Measurements from ENCODE around the gene TMEM45A. TPM values are rescaled to one million over a fixed set of nuclear protein-coding genes. Genes with fewer than 3 reads are reported as not detected.
"Not testable (repeated sequence)": the region's sequence is repeated elsewhere in the genome, so short reads cannot be mapped to it uniquely, and the experiment has no call there.

TMEM45A gene, protein sequence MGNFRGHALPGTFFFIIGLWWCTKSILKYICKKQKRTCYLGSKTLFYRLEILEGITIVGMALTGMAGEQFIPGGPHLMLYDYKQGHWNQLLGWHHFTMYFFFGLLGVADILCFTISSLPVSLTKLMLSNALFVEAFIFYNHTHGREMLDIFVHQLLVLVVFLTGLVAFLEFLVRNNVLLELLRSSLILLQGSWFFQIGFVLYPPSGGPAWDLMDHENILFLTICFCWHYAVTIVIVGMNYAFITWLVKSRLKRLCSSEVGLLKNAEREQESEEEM
- total RNA-seq, result 0.26 TPM in 1 of 2 replicates, not detected in the other

- H3K27me3 Mint-ChIP-seq, result peaks cover 29% of the 10 kb centered on the region
- peak within 1 kb of the TSS; percentile 89 for H3K4me3 Mint-ChIP-seq
- H3K9me3 Mint-ChIP-seq, result no peaks in the 10 kb centered on the region
- peak; percentile 93 for DNase-seq
- H3K4me1 Mint-ChIP-seq, result peaks cover 7% of the 10 kb centered on the region
- no peaks in the 10 kb centered on the region for H3K36me3 Mint-ChIP-seq (ENCODE audit: low read depth)
- peak within 1 kb of the TSS; percentile 31 for H3K27ac Mint-ChIP-seq
- intact Hi-C loops (cut with micrococcal nuclease), result loop anchor here (1.0 kb wide), 1 partner anchor 91 kb away; the partner anchor contains the start of genes LNP1 and TOMM70
These were observed at the start of gene TMEM45A for GRCh38 chr3:100492059-100493006. Gene TMEM45A (plus strand): TSS chr3:100492619. CDS start chr3:100555212, 62,593 bp downstream.

GRCh38 chr3:100443690-100444089 lies 48.7 kb upstream of the TMEM45A start:
- peaks cover 7% of the 10 kb centered on the region for H3K4me1 Mint-ChIP-seq
- H3K36me3 Mint-ChIP-seq (ENCODE audit: low read depth), result peaks cover 1% of the 10 kb centered on the region
- H3K27me3 Mint-ChIP-seq, result peaks cover 1% of the 10 kb centered on the region
- H3K27ac Mint-ChIP-seq, result no peak overlapping the region
- peaks cover 10% of the 10 kb centered on the region for H3K9me3 Mint-ChIP-seq
- DNase-seq, result no peak
- no peak overlapping the region for H3K4me3 Mint-ChIP-seq
- intact Hi-C loops (cut with micrococcal nuclease), result no loop called here

DNA sequence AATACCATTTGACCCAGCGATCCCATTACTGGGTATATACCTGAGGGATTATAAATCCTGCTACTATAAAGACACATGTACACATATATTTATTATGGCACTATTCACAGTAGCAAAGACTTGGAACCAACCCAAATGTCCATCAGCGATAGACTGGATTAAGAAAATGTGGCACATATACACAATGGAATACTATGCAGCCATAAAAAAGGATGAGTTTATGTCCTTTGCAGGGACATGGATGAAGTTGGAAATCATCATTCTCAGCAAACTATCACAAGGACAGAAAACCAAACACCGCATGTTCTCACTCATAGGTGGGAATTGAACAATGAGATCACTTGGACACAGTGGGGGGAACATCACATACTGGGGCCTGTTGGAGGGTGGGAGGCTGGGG lies 45.4 kb upstream of the TMEM45A start:
- H3K36me3 Mint-ChIP-seq (ENCODE audit: low read depth); H3K27me3 Mint-ChIP-seq; H3K4me3 Mint-ChIP-seq; intact Hi-C loops (cut with micrococcal nuclease); H3K4me1 Mint-ChIP-seq; DNase-seq; H3K27ac Mint-ChIP-seq: not testable (repeated sequence)
- peaks cover 10% of the 10 kb centered on the region for H3K9me3 Mint-ChIP-seq

GRCh38 chr3:100448079-100448478 lies 44.3 kb upstream of the TMEM45A start:
- peaks cover 1% of the 10 kb centered on the region for H3K36me3 Mint-ChIP-seq (ENCODE audit: low read depth)
- no peak overlapping the region for H3K4me3 Mint-ChIP-seq
- no peak overlapping the region for H3K27ac Mint-ChIP-seq
- no peak for DNase-seq
- peaks cover 10% of the 10 kb centered on the region for H3K9me3 Mint-ChIP-seq
- peaks cover 1% of the 10 kb centered on the region for H3K27me3 Mint-ChIP-seq
- H3K4me1 Mint-ChIP-seq, result no peaks in the 10 kb centered on the region
- intact Hi-C loops (cut with micrococcal nuclease), result no loop called here

DNA sequence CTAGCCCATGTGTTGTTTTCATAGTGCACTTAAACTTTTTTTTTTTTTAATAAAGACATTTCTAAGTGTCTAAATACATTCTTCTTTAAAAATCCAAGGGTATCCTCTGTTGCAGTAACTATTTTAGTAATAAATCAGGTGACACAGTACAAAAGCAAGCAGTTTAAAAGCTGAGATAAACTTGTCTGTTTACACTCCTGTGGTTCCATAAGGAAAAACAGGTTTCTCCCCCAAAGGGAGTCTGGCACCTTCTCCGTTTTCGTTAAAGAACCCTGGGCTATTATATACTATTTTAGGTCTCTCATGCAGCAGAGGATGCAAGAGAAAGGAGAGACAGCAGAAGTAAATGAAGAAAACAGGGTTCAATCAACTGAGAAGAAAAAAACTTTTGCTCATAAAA lies 43.2 kb upstream of the TMEM45A start:
- Mint-ChIP-seq H3K4me1 (no peaks in the 10 kb centered on the region), H3K27ac (no peak overlapping the region), H3K4me3 (no peak overlapping the region), H3K27me3 (peaks cover 1% of the 10 kb centered on the region), H3K9me3 (peaks cover 10% of the 10 kb centered on the region), H3K36me3 (ENCODE audit: low read depth) (peaks cover 1% of the 10 kb centered on the region)
- no peak for DNase-seq
- intact Hi-C loops (cut with micrococcal nuclease), result no loop called here

- Mint-ChIP-seq H3K4me1 (peaks cover 5% of the 10 kb centered on the region), H3K27ac (no peak overlapping the region), H3K27me3 (peaks cover 1% of the 10 kb centered on the region), H3K9me3 (no peaks in the 10 kb centered on the region), H3K36me3 (ENCODE audit: low read depth) (no peaks in the 10 kb centered on the region), H3K4me3 (no peak overlapping the region)
- intact Hi-C loops (cut with micrococcal nuclease), result no loop called here
- DNase-seq, result no peak
These were observed 37.7 kb upstream of the TMEM45A start for GRCh38 chr3:100454677-100455076.

DNA sequence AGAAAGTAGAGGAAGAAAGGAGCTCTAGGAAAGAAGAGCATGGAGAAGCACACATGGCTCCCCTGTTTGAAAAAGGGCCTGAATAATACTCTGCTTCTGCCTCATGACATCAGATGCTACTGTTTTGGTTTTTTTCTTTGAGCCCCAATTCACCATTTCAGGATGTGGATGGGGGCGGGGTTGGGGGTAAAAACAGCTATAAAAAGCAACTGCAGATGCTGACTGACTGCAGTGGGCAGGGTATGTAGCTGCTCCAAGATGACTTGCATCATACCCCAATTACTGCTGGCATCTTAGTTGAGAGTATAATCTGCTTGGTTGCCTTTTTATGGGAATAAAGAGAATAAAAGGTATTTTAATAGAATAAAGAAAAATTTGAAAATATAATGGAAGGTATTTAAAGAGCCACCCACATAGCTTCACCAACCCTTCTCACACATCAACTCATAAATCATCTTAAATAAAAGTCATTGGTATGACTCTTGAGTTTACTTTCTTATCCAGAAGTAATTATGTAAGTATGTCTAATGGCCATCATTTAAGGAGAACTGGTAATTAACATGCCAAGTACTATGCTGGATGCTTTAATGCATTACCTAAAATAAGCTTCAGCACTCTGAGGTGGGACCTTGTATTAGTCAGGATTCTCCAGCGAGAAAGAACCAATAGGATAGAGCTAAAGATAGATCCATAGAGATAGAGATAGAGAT lies 36.4 kb upstream of the TMEM45A start:
- DNase-seq, result no peak

GRCh38 chr3:100456745-100457144 lies 35.7 kb upstream of the TMEM45A start:
- no peak overlapping the region for H3K4me3 Mint-ChIP-seq
- H3K36me3 Mint-ChIP-seq (ENCODE audit: low read depth), result no peaks in the 10 kb centered on the region
- peaks cover 1% of the 10 kb centered on the region for H3K27me3 Mint-ChIP-seq

More for the DNA sequence above, 36.4 kb upstream of the TMEM45A start:
- Mint-ChIP-seq H3K36me3 (ENCODE audit: low read depth) (no peaks in the 10 kb centered on the region), H3K9me3 (no peaks in the 10 kb centered on the region), H3K27me3 (peaks cover 1% of the 10 kb centered on the region), H3K4me1 (peaks cover 5% of the 10 kb centered on the region), H3K4me3 (no peak overlapping the region), H3K27ac (no peak overlapping the region)
- intact Hi-C loops (cut with micrococcal nuclease), result no loop called here

DNA sequence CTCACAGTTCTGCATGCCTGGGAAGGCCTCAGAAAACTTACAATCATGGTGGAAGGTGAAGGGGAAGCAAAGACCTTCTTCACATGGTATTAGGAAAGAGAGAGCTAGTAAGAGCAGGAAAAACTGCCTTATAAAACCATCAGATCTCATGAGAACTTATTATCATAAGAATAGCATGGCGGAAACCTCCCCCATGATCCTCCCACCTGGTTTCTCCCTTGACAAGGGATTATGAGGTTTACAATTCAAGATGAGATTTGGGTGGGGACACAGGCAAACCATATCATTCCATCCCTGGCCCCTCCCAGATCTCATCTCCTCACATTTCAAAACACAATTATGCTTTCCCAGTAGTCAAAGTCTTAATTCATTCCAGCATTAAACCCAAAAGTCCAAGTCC lies 34.6 kb upstream of the TMEM45A start:
- intact Hi-C loops (cut with micrococcal nuclease), result no loop called here
- Mint-ChIP-seq H3K9me3 (no peaks in the 10 kb centered on the region), H3K27me3 (peaks cover 1% of the 10 kb centered on the region), H3K4me3 (no peak overlapping the region), H3K27ac (no peak overlapping the region), H3K4me1 (peaks cover 5% of the 10 kb centered on the region), H3K36me3 (ENCODE audit: low read depth) (no peaks in the 10 kb centered on the region)
- no peak for DNase-seq

More at GRCh38 chr3:100456745-100457144, 35.7 kb upstream of the TMEM45A start:
- intact Hi-C loops (cut with micrococcal nuclease), result no loop called here
- H3K4me1 Mint-ChIP-seq, result peaks cover 5% of the 10 kb centered on the region
- no peak overlapping the region for H3K27ac Mint-ChIP-seq
- no peak for DNase-seq
- no peaks in the 10 kb centered on the region for H3K9me3 Mint-ChIP-seq

- H3K27ac Mint-ChIP-seq, result no peak overlapping the region
- no peak for DNase-seq
- peaks cover 5% of the 10 kb centered on the region for H3K4me1 Mint-ChIP-seq
- H3K9me3 Mint-ChIP-seq, result no peaks in the 10 kb centered on the region
- no peak overlapping the region for H3K4me3 Mint-ChIP-seq
- H3K27me3 Mint-ChIP-seq, result peaks cover 1% of the 10 kb centered on the region
- H3K36me3 Mint-ChIP-seq (ENCODE audit: low read depth), result no peaks in the 10 kb centered on the region
- intact Hi-C loops (cut with micrococcal nuclease), result no loop called here
These were observed 33.6 kb upstream of the TMEM45A start for GRCh38 chr3:100458814-100459213.

DNA sequence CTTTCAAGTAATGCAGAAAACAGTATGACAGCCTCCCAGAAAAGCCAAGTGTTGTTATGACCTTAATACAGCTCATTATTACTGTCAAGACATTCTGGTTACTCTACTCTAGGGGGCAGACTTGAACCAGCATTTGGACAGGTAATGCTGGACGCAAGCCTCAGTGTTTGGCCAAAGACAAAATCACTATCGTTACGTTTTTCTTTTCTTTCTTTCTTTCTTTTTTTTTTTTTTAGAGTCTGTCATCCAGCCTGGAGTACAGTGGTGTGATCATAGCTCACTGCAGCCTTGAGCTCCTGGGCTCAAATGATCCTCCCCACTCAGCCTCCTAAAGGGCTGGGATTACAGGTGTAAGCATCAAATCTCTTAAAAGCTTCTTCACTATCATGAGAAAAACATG lies 29.4 kb upstream of the TMEM45A start:
- H3K9me3 Mint-ChIP-seq, result no peaks in the 10 kb centered on the region
- intact Hi-C loops (cut with micrococcal nuclease), result loop anchor here (1.0 to 5.0 kb wide), 3 partner anchors 127 to 920 kb away; no protein-coding TSS in a partner anchor
- H3K4me3 Mint-ChIP-seq, result no peak overlapping the region
- H3K27me3 Mint-ChIP-seq, result no peaks in the 10 kb centered on the region
- H3K36me3 Mint-ChIP-seq (ENCODE audit: low read depth), result no peaks in the 10 kb centered on the region
- H3K4me1 Mint-ChIP-seq, result peaks cover 5% of the 10 kb centered on the region
- H3K27ac Mint-ChIP-seq, result no peak overlapping the region
- DNase-seq, result peak; percentile 70

DNA sequence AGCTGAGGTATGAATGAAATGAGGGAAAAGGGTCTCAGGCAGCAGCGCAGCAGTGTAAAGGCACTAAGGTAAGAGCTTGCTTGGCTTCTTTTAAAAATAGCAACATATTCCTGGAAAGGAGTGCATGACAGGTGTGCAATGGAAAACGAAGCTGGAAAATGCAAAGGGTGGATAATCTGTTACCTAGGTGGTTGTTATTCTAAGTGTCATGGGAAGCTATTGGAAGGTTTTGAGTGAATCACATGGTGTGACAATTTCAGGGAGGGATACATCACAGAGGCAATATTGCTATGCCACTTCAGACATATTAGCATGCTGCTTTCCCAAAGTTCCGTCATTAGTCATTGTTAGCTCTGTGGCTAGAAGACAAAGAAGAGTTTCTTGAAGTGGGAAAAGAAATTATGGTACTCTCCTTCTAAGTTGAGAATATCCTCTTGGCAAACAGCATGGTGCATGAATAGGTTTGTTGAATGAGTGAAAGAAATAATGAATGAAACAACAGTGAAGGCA lies 28.7 kb upstream of the TMEM45A start:
- Mint-ChIP-seq H3K4me3 (no peak overlapping the region), H3K9me3 (no peaks in the 10 kb centered on the region), H3K4me1 (peaks cover 5% of the 10 kb centered on the region), H3K36me3 (ENCODE audit: low read depth) (no peaks in the 10 kb centered on the region), H3K27ac (no peak overlapping the region), H3K27me3 (no peaks in the 10 kb centered on the region)
- no peak for DNase-seq
- intact Hi-C loops (cut with micrococcal nuclease), result loop anchor here (1.0 to 5.0 kb wide), 3 partner anchors 127 to 919 kb away; no protein-coding TSS in a partner anchor

Measured in activated CD4-positive, alpha-beta T cell treated with anti-CD3 and anti-CD28 coated beads, Interleukin-2, amount 10 ng/mL, durations not matched to agents 24 days and 14 days (primary cell).